HG02623 (cell line): ENCODE data around the gene CPA2.

ENCODE experiments used
- ATAC-seq: cut with Tn5 transposase; IDR thresholded peaks from one replicate; pipeline ENCODE4 v1.9.1; 2021; ENCODE audit warnings: moderate library complexity; ENCODE audit not compliant: unreplicated experiment

CPA2 gene

GRCh38 chr7:130278860-130279259, 12.2 kb downstream of the CPA2 start:
- no peak for ATAC-seq

GRCh38 chr7:130279286-130279685, 12.6 kb downstream of the CPA2 start:
- ATAC-seq, result no peak

- ATAC-seq, result no peak
Observed at GRCh38 chr7:130279906-130280305, 13.2 kb downstream of the CPA2 start.

- ATAC-seq, result no peak
Observed at GRCh38 chr7:130281260-130281659, 14.6 kb downstream of the CPA2 start.

GRCh38 chr7:130286881-130287280, 20.2 kb downstream of the CPA2 start:
- ATAC-seq, result no peak

GRCh38 chr7:130288168-130288567, 21.5 kb downstream of the CPA2 start:
- no peak for ATAC-seq

GRCh38 chr7:130288829-130289228, 22.2 kb downstream of the CPA2 start:
- ATAC-seq, result no peak

- no peak for ATAC-seq
Observed at GRCh38 chr7:130289478-130289877, 22.8 kb downstream of the CPA2 start.

- ATAC-seq, result no peak
Observed at GRCh38 chr7:130290745-130291144, 24.1 kb downstream of the CPA2 start.

GRCh38 chr7:130292682-130293257, 26.1 kb downstream of the CPA2 start, which contains the start of gene CPA4:
Gene CPA4 (plus strand): TSS chr7:130293161. CDS start chr7:130293181, 20 bp downstream.
- no peak for ATAC-seq

- ATAC-seq, result no peak
Observed at GRCh38 chr7:130293521-130293920, 26.9 kb downstream of the CPA2 start.

GRCh38 chr7:130294314-130294713, 27.7 kb downstream of the CPA2 start:
- no peak for ATAC-seq

GRCh38 chr7:130296221-130296951, 29.7 kb downstream of the CPA2 start:
- no peak for ATAC-seq

- ATAC-seq, result no peak
Observed at GRCh38 chr7:130297628-130298543, 31.2 kb downstream of the CPA2 start.

GRCh38 chr7:130298544-130299326, 32.1 kb downstream of the CPA2 start:
- ATAC-seq, result no peak

GRCh38 chr7:130299866-130300265, 33.2 kb downstream of the CPA2 start:
- ATAC-seq, result no peak

- ATAC-seq, result no peak
Observed at GRCh38 chr7:130301501-130302020, 34.9 kb downstream of the CPA2 start.

GRCh38 chr7:130302649-130303048, 36.0 kb downstream of the CPA2 start:
- ATAC-seq, result no peak

GRCh38 chr7:130303127-130303526, 36.5 kb downstream of the CPA2 start:
- ATAC-seq, result no peak

GRCh38 chr7:130303551-130303950, 36.9 kb downstream of the CPA2 start:
- no peak for ATAC-seq

GRCh38 chr7:130303982-130304381, 37.3 kb downstream of the CPA2 start:
- no peak for ATAC-seq
